B cell (primary cell): ENCODE results near the gene GNAI2. TPM values are rescaled to one million over a fixed set of nuclear protein-coding genes. Genes with fewer than 3 reads are reported as not detected.
A peak's percentile ranks its signal among the peaks of the same experiment; 100 is the strongest.
"Not testable (repeated sequence)": the region's sequence is repeated elsewhere in the genome, so short reads cannot be mapped to it uniquely, and the experiment has no call there.

Experiments
- ATAC-seq: fragments of 200-7000 bp; cut with Tn5 transposase; one replicate; pipeline ENCODE4 v1.10.0; 2021; ENCODE audit warnings: low read depth, mild to moderate bottlenecking, moderate number of reproducible peaks, moderate library complexity
- CTCF ChIA-PET: fragments of 350-600 bp; sonication (Branson Sonifier 250); formaldehyde crosslinking; loops from one replicate; lab custom pipeline; 2021; ENCODE audit warnings: antibody characterized with exemption, inconsistent platforms; lab: Charles Lee
- POLR2A ChIA-PET: fragments of 350-600 bp; sonication (Branson Sonifier 250); formaldehyde crosslinking; loops from one replicate; lab custom pipeline; 2021; ENCODE audit warnings: antibody characterized with exemption; lab: Charles Lee
- DNase-seq: peaks from one replicate; pipeline ENCODE4 v3.0.0; 2013
- H2AFZ ChIP-seq: 2 replicates; pipeline ENCODE4 v1.6.1; 2012; ENCODE audit warnings: mild to moderate bottlenecking, low read depth, low read length; ENCODE audit not compliant: insufficient read depth, poor library complexity, severe bottlenecking
- H3K27ac ChIP-seq, 2 donors: 1 replicate in 1 of 2; 2 replicates in 1 of 2; pipeline ENCODE4 v1.5.1; 2012 to 2013; ENCODE audit warnings: low read length in 2 of 2, mild to moderate bottlenecking in 2 of 2, moderate library complexity in 1 of 2
- H3K27me3 ChIP-seq, 4 experiments: fragments of 200-600 bp in 1 of 4; sonication (generic) in 1 of 4; replicated peaks in 1 of 4; 1 replicate in 2 of 4; 2 replicates in 2 of 4; pipeline versions ENCODE4 v1.6.1 to v1.7.0; 2013 to 2016; ENCODE audit warnings: low read length in 3 of 4, mild to moderate bottlenecking in 2 of 4, mixed read lengths in 1 of 4, moderate library complexity in 1 of 4; ENCODE audit not compliant: insufficient read depth in 4 of 4, control insufficient read depth in 3 of 4; ENCODE audit errors: control extremely low read depth in 1 of 4
- H3K36me3 ChIP-seq, 2 experiments: replicated peaks in 1 of 2; 1 replicate in 1 of 2; 2 replicates in 1 of 2; pipeline versions ENCODE4 v1.6.1 to v1.7.1; 2013; ENCODE audit warnings: low read length in 1 of 2; ENCODE audit not compliant: insufficient read depth in 2 of 2, control insufficient read depth in 1 of 2; ENCODE audit errors: control extremely low read depth in 1 of 2, extremely low read depth in 1 of 2
- H3K4me1 ChIP-seq, 2 donors: fragments of 200-600 bp in 1 of 2; sonication (generic) in 1 of 2; 1 replicate in 1 of 2; 2 replicates in 1 of 2; pipeline versions ENCODE4 v1.5.1 to v1.6.1; 2013 to 2017; ENCODE audit warnings: low read length in 2 of 2; ENCODE audit not compliant: control insufficient read depth in 2 of 2, insufficient read depth in 2 of 2
- H3K4me2 ChIP-seq: replicated peaks from 2 replicates; pipeline ENCODE3; 2012; ENCODE audit warnings: mild to moderate bottlenecking, low read depth, low read length; ENCODE audit not compliant: poor library complexity, severe bottlenecking
- H3K4me3 ChIP-seq, 5 experiments: fragments of 200-600 bp in 1 of 5; sonication (generic) in 1 of 5; 1 replicate in 3 of 5; 2 replicates in 2 of 5; pipeline versions ENCODE4 v1.5.1 to v1.7.0; 2011 to 2016; ENCODE audit warnings: low read length in 4 of 5, mild to moderate bottlenecking in 4 of 5, low read depth in 2 of 5, control low read depth in 1 of 5, moderate library complexity in 1 of 5; ENCODE audit not compliant: insufficient read depth in 1 of 5; ENCODE audit errors: control extremely low read depth in 1 of 5, extremely low read depth in 1 of 5
- H3K79me2 ChIP-seq: fragments of 200-600 bp; sonication (generic); one replicate; pipeline ENCODE4 v1.6.0; 2016; ENCODE audit warnings: low read length; ENCODE audit not compliant: control insufficient read depth, insufficient read depth
- H3K9ac ChIP-seq: fragments of 200-600 bp; sonication (generic); 2 replicates; pipeline ENCODE4 v1.6.1; 2017; ENCODE audit warnings: mild to moderate bottlenecking, low read length, moderate library complexity
- H3K9me3 ChIP-seq, 3 donors: one replicate each; pipeline versions ENCODE4 v1.6.1 to v1.7.1; 2013; ENCODE audit warnings: low read length in 2 of 3; ENCODE audit not compliant: control insufficient read depth in 2 of 3, insufficient read depth in 1 of 3; ENCODE audit errors: control extremely low read depth in 1 of 3
- H4K20me1 ChIP-seq: 2 replicates; pipeline ENCODE4 v1.6.0; 2012; ENCODE audit warnings: mild to moderate bottlenecking, low read length; ENCODE audit not compliant: insufficient read depth, control insufficient read depth, poor library complexity, severe bottlenecking
- H3K27ac Mint-ChIP-seq: one replicate; pipeline ENCODE4 v1.8.0; 2021; ENCODE audit warnings: mixed read lengths
- H3K27me3 Mint-ChIP-seq: one replicate; pipeline ENCODE4 v1.8.0; 2021; ENCODE audit warnings: mixed read lengths
- H3K4me1 Mint-ChIP-seq: one replicate; pipeline ENCODE4 v1.8.0; 2021; ENCODE audit warnings: mixed read lengths
- H3K4me3 Mint-ChIP-seq: one replicate; pipeline ENCODE4 v1.8.0; 2021; ENCODE audit warnings: mixed read lengths
- H3K9me3 Mint-ChIP-seq: one replicate; pipeline ENCODE4 v1.8.0; 2022; ENCODE audit warnings: mixed read lengths; ENCODE audit not compliant: insufficient read depth
- CTCF ChIP-seq: fragments of 200-600 bp; IDR thresholded peaks from one replicate; pipeline ENCODE4 v1.8.0; 2022; ENCODE audit warnings: antibody characterized with exemption, mild to moderate bottlenecking
- EZH2 ChIP-seq: IDR thresholded peaks from 2 replicates; pipeline ENCODE4 v1.6.1; 2012; ENCODE audit warnings: borderline replicate concordance, low read depth, mild to moderate bottlenecking, moderate library complexity, low read length; ENCODE audit not compliant: insufficient read depth, poor library complexity, severe bottlenecking
- WGBS: methylation state at CpG from one replicate; pipeline ENCODE4 v1.1.5; 2013; ENCODE audit warnings: missing lambda C conversion rate; ENCODE audit not compliant: insufficient coverage; 5-methylcytosine and 5-hydroxymethylcytosine counted together
- intact Hi-C: fragments of 100-400 bp; cut with micrococcal nuclease; formaldehyde crosslinking; loops from one replicate; pipeline ENCODE4 v1.10.0; 2022
- polyA plus RNA-seq: library from polyadenylated mRNA; depleted of rRNA; stranded (reverse); fragments of >200 nt; gene quantifications from 2 replicates; pipeline ENCODE4 v1.2.3, GENCODE V29; 2012
- total RNA-seq, 2 donors: library from RNA; stranded (reverse); fragments of 120-200 nt in 1 of 2; gene quantifications; 1 replicate in 1 of 2; 2 replicates in 1 of 2; pipeline versions ENCODE4 v1.2.3 to v1.2.4, GENCODE V29; 2013 to 2022

Gene GNAI2
- total and polyA plus RNA-seq, 2 donors (not counting 1 experiment from before 2014, with no cell fraction given): 302 to 491 TPM

DNA sequence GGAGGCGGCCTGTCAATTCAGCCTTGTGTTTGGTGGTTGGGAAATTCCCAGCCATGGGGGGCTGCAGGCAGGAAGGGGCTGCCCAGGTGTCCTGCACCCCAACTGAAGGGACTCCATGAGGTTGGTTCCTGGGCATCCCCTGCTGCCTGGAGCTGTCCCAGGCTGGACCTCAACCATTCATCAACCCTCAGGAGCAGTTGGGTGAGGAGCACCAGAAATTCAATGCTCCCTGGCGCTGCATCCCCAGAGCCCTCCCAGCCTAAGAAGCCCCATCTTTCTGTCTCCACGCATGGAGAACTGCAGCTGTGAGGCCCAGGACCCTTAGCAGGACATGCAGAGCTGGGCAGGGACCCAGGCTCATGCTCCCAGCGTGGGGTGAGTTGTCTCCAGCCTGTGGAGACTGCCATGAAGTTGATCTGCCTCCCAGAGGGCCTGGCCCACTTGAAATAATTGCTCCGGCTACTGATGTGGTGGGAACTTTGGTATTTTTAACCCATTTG, 25.0 kb downstream of the GNAI2 start:
- Histone ChIP-seq H3K27ac (no peak overlapping the region), H3K79me2 (no peaks in the 10 kb centered on the region), H4K20me1 (peaks cover 38% of the 10 kb centered on the region), H3K4me2 (peak overlapping the region; percentile 98), H3K4me1 (peaks cover 12 to 17% of the 10 kb centered on the region in 2 donors), H3K27me3 (peaks cover 0 to 12% (median 0%) of the 10 kb centered on the region in 4 experiments), H3K4me3 (no peak overlapping the region), H2AFZ (peak overlapping the region; percentile 82), H3K9ac (peak overlapping the region; percentile 77), H3K36me3 (peaks cover 0 to 24% of the 10 kb centered on the region in 2 experiments), H3K9me3 (no peaks in the 10 kb centered on the region)
- ChIA-PET POLR2A (no interaction called here), CTCF (interaction anchor here (0.6 to 27.3 kb wide), 6 partner anchors 11 to 107 kb away, joined by 3 to 596 read pairs (median 10); partner anchors contain the start of genes GNAI2 and LSMEM2)
- no peaks in the 10 kb centered on the region for H3K9me3 Mint-ChIP-seq
- H3K4me1 Mint-ChIP-seq: peaks cover 12% of the 10 kb centered on the region
- intact Hi-C loops: loop anchor here (1.0 kb wide), 3 partner anchors 12 to 34 kb away; no protein-coding TSS in a partner anchor
- TF ChIP-seq CTCF: no peak
- TF ChIP-seq EZH2: no peak
- DNase-seq (no peak), ATAC-seq (no peak)
- H3K27me3 Mint-ChIP-seq: peaks cover 4% of the 10 kb centered on the region
- WGBS: 75% methylated on average over 5 of the region's 5 CpGs
- peak overlapping the region; percentile 65 for H3K27ac Mint-ChIP-seq
- H3K4me3 Mint-ChIP-seq: peak overlapping the region; percentile 72

GRCh38 chr3:50261505-50261904, 25.5 kb downstream of the GNAI2 start:
- Histone ChIP-seq H3K27ac (no peak overlapping the region), H4K20me1 (peaks cover 32% of the 10 kb centered on the region), H3K4me3 (no peak overlapping the region), H3K9ac (no peak overlapping the region), H3K4me1 (peaks cover 12 to 17% of the 10 kb centered on the region in 2 donors), H3K36me3 (peaks cover 0 to 19% of the 10 kb centered on the region in 2 experiments), H3K9me3 (no peaks in the 10 kb centered on the region), H3K79me2 (no peaks in the 10 kb centered on the region), H3K4me2 (no peak overlapping the region), H2AFZ (no peak overlapping the region), H3K27me3 (peaks cover 0 to 17% (median 0%) of the 10 kb centered on the region in 4 experiments)
- WGBS: no CpG with 5 or more reads among the region's 2 CpGs
- peak overlapping the region; percentile 65 for H3K27ac Mint-ChIP-seq
- H3K9me3 Mint-ChIP-seq: no peaks in the 10 kb centered on the region
- ChIA-PET CTCF (interaction anchor here (0.6 to 27.3 kb wide), 6 partner anchors 10 to 107 kb away, joined by 3 to 596 read pairs (median 10); partner anchors contain the start of genes GNAI2 and LSMEM2), POLR2A (no interaction called here)
- H3K4me1 Mint-ChIP-seq: peaks cover 12% of the 10 kb centered on the region
- ATAC-seq (no peak), DNase-seq (no peak)
- TF ChIP-seq EZH2 (no peak), CTCF (no peak)
- H3K4me3 Mint-ChIP-seq: peak overlapping the region; percentile 49
- intact Hi-C loops: no loop called here
- H3K27me3 Mint-ChIP-seq: peaks cover 5% of the 10 kb centered on the region

GRCh38 chr3:50262200-50262599, 26.2 kb downstream of the GNAI2 start:
- Histone ChIP-seq H3K27me3 (peaks cover 0 to 23% (median 2%) of the 10 kb centered on the region in 4 experiments), H4K20me1 (peaks cover 26% of the 10 kb centered on the region), H3K36me3 (peaks cover 0 to 12% of the 10 kb centered on the region in 2 experiments), H3K4me1 (peaks cover 12 to 17% of the 10 kb centered on the region in 2 donors)
- H3K4me1 Mint-ChIP-seq: peaks cover 11% of the 10 kb centered on the region
- ATAC-seq, H3K27me3 Mint-ChIP-seq, POLR2A ChIA-PET, H3K4me3 Mint-ChIP-seq, DNase-seq, H3K9ac ChIP-seq, H2AFZ ChIP-seq, H3K9me3 ChIP-seq, intact Hi-C loops, H3K9me3 Mint-ChIP-seq, H3K4me3 ChIP-seq, H3K4me2 ChIP-seq, H3K79me2 ChIP-seq, H3K27ac ChIP-seq: not testable (repeated sequence)
- no CpG with 5 or more reads among the region's 4 CpGs for WGBS
- H3K27ac Mint-ChIP-seq: peak overlapping the region; percentile 46
- CTCF ChIA-PET: interaction anchor here (1.2 to 27.3 kb wide), 4 partner anchors 10 to 28 kb away, joined by 4 to 596 read pairs (median 40); partner anchors contain the start of gene GNAI2
